ENCODE data around the gene TBXAS1. TPM values are rescaled to one million over a fixed set of nuclear protein-coding genes. Genes with fewer than 3 reads are reported as not detected.

TBXAS1 gene
- total RNA-seq, 5 donors from 2014 or later (not counting 1 experiment from before 2014, with no cell fraction given), result 5.2 to 14.2 (median 7.3) TPM

GRCh38 chr7:139959718-139960117, 130.7 kb downstream of the TBXAS1 start:
- Histone ChIP-seq H3K27ac (ENCODE audit: low read length) (no peak overlapping the region), H3K36me3 (ENCODE audit: control insufficient read depth in 2 of 2, extremely low read depth in 1 of 2, insufficient read depth in 1 of 2, low read length in 1 of 2) (peaks cover 0 to 2% of the 10 kb centered on the region in 2 donors), H3K4me1 (ENCODE audit: control insufficient read depth in 1 of 2, extremely low read depth in 1 of 2, insufficient read depth in 2 of 2, low read length in 2 of 2) (no peaks in the 10 kb centered on the region), H3K4me3 (ENCODE audit: control insufficient read depth in 1 of 2, extremely low read depth in 1 of 2, low read length in 1 of 2) (no peak overlapping the region), H3K27me3 (replicated peaks in 1 of 2; ENCODE audit: control insufficient read depth in 2 of 2, extremely low read depth in 1 of 2, insufficient read depth in 2 of 2, low read length in 1 of 2) (no peaks in the 10 kb centered on the region), H3K9me3 (no peaks in the 10 kb centered on the region)
- DNase-seq, result no peak
- WGBS (ENCODE audit: insufficient coverage), result 95% methylated on average over 4 of the region's 5 CpGs
- Mint-ChIP-seq H3K4me3 (no peak overlapping the region), H3K4me1 (no peaks in the 10 kb centered on the region), H3K9me3 (no peaks in the 10 kb centered on the region), H3K27me3 (no peaks in the 10 kb centered on the region), H3K36me3 (peaks cover 10% of the 10 kb centered on the region), H3K27ac (no peak overlapping the region)
- ChIA-PET POLR2A (no interaction called here), CTCF (no interaction called here)
- ATAC-seq (replicated peaks in 1 of 4), result no peak

DNA sequence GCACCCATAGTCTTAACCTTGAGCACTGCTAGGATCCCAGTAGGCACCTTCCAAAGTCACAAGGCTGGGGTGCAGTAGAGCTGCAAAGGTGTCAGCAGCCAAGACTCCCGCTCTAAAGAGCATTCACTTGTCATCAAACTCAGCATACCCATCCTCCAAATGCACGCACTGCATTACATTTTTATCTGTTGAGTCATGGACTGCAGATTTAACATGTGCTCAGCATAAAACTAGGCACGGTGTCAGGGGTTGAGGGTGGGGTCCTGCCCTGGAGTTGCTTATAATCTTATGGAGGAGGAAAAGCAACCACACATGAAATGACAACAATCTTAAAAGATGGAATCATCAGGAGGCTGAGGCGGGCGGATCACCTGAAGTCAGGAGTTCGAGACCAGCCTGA, 131.1 kb downstream of the TBXAS1 start:
- Mint-ChIP-seq H3K27me3 (no peaks in the 10 kb centered on the region), H3K36me3 (peaks cover 10% of the 10 kb centered on the region), H3K4me1 (no peaks in the 10 kb centered on the region), H3K9me3 (no peaks in the 10 kb centered on the region), H3K4me3 (no peak overlapping the region), H3K27ac (no peak overlapping the region)
- no peaks in the 10 kb centered on the region for H3K9me3 ChIP-seq
- peaks cover 0 to 2% of the 10 kb centered on the region in 2 donors for H3K36me3 ChIP-seq (ENCODE audit: control insufficient read depth in 2 of 2, extremely low read depth in 1 of 2, insufficient read depth in 1 of 2, low read length in 1 of 2)
- H3K27ac ChIP-seq (ENCODE audit: low read length), result no peak overlapping the region
- no peak for ATAC-seq (replicated peaks in 1 of 4)
- H3K27me3 ChIP-seq (replicated peaks in 1 of 2; ENCODE audit: control insufficient read depth in 2 of 2, extremely low read depth in 1 of 2, insufficient read depth in 2 of 2, low read length in 1 of 2), result no peaks in the 10 kb centered on the region
- DNase-seq, result no peak
- ChIA-PET CTCF (no interaction called here), POLR2A (no interaction called here)
- 100% methylated on average over 1 of the region's 6 CpGs for WGBS (ENCODE audit: insufficient coverage)
- no peaks in the 10 kb centered on the region for H3K4me1 ChIP-seq (ENCODE audit: control insufficient read depth in 1 of 2, extremely low read depth in 1 of 2, insufficient read depth in 2 of 2, low read length in 2 of 2)
- H3K4me3 ChIP-seq (ENCODE audit: control insufficient read depth in 1 of 2, extremely low read depth in 1 of 2, low read length in 1 of 2), result no peak overlapping the region

DNA sequence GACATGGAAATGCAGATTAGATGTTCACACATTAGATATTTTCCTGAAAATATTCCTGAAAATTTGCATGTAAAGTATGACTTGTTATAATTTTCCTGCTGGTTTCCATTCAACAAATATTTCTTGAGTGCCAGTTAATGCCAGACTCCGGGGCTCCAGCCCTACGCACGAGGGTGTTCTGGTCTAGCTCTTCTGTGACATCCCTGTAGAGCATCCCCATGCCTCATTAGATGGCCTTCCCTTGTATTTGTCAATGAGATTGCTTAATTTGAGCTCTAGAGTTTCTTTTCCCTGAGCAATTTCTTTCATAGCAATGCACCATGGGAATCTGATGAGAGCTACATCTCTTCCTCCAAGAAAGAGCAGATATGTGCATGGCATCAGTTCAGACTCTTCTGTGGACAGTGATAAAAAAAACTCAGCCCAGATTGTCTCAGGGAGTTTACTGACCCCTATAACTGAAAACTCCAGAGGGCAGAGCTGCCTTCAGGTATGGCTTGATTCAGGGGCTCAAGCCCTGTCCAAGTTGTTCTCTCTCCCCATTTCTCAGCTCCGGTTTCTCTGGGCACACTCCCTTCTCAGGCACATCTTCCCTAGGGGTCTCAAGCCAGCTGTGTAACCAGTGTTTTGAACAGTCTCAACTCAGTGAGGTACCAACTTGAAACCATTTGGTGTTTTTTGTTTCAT, 137.0 kb downstream of the TBXAS1 start:
- H3K9me3 ChIP-seq, result no peaks in the 10 kb centered on the region
- H3K27ac Mint-ChIP-seq, result no peak overlapping the region
- no peak for ATAC-seq (replicated peaks in 1 of 4)

DNA sequence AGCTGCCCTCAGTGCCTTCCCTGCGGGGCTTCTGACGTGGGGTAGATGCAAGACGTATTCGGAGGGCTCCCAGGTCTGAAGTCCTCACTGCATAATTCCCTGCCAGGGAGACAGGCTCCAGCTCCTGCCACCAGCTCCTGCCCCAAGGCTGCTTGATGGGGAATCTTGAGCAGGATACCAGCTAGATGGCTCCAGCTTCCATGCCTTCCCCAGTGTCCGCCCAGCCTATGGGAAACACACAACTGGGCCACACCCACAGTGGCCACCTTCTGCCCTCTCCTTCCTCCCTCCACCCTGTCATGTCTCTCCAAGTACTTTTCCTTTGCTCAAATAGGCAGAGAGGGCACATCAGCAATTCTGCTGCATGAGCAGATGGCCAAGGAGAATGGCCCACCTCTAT, 137.9 kb downstream of the TBXAS1 start:
- H3K4me1 ChIP-seq (ENCODE audit: control insufficient read depth in 1 of 2, extremely low read depth in 1 of 2, insufficient read depth in 2 of 2, low read length in 2 of 2), result no peaks in the 10 kb centered on the region
- H3K4me3 ChIP-seq (ENCODE audit: control insufficient read depth in 1 of 2, extremely low read depth in 1 of 2, low read length in 1 of 2), result no peak overlapping the region
- peaks cover 0 to 8% of the 10 kb centered on the region in 2 experiments for H3K27me3 ChIP-seq (replicated peaks in 1 of 2; ENCODE audit: control insufficient read depth in 2 of 2, extremely low read depth in 1 of 2, insufficient read depth in 2 of 2, low read length in 1 of 2)
- ATAC-seq (replicated peaks in 1 of 4) (no peak), DNase-seq (no peak)
- no peak overlapping the region for H3K27ac Mint-ChIP-seq
- no peaks in the 10 kb centered on the region for H3K36me3 ChIP-seq (ENCODE audit: control insufficient read depth in 2 of 2, extremely low read depth in 1 of 2, insufficient read depth in 1 of 2, low read length in 1 of 2)
- no peak overlapping the region for H3K27ac ChIP-seq (ENCODE audit: low read length)
- POLR2A ChIA-PET, result no interaction called here
- WGBS (ENCODE audit: insufficient coverage), result 97% methylated on average over 5 of the region's 5 CpGs
- H3K4me1 Mint-ChIP-seq, result no peaks in the 10 kb centered on the region
- peaks cover 0 to 6% of the 10 kb centered on the region in 2 donors for H3K27me3 Mint-ChIP-seq
- no peaks in the 10 kb centered on the region for H3K9me3 ChIP-seq
- peaks cover 11% of the 10 kb centered on the region for H3K36me3 Mint-ChIP-seq
- CTCF ChIA-PET, result no interaction called here
- H3K4me3 Mint-ChIP-seq, result no peak overlapping the region
- no peaks in the 10 kb centered on the region for H3K9me3 Mint-ChIP-seq

More for the DNA sequence above, 137.0 kb downstream of the TBXAS1 start:
- POLR2A ChIA-PET, result interaction anchor here (0.5 to 0.6 kb wide), 2 partner anchors 556 to 611 kb away, joined by 3 read pairs; no protein-coding TSS in a partner anchor
- Mint-ChIP-seq H3K4me3 (no peak overlapping the region), H3K9me3 (no peaks in the 10 kb centered on the region), H3K4me1 (no peaks in the 10 kb centered on the region), H3K36me3 (peaks cover 11% of the 10 kb centered on the region), H3K27me3 (peaks cover 0 to 6% of the 10 kb centered on the region in 2 donors)
- CTCF ChIA-PET, result no interaction called here
- Histone ChIP-seq H3K27me3 (replicated peaks in 1 of 2; ENCODE audit: control insufficient read depth in 2 of 2, extremely low read depth in 1 of 2, insufficient read depth in 2 of 2, low read length in 1 of 2) (peaks cover 0 to under 1% of the 10 kb centered on the region in 2 experiments), H3K4me3 (ENCODE audit: control insufficient read depth in 1 of 2, extremely low read depth in 1 of 2, low read length in 1 of 2) (no peak overlapping the region), H3K27ac (ENCODE audit: low read length) (no peak overlapping the region), H3K36me3 (ENCODE audit: control insufficient read depth in 2 of 2, extremely low read depth in 1 of 2, insufficient read depth in 1 of 2, low read length in 1 of 2) (no peaks in the 10 kb centered on the region), H3K4me1 (ENCODE audit: control insufficient read depth in 1 of 2, extremely low read depth in 1 of 2, insufficient read depth in 2 of 2, low read length in 2 of 2) (no peaks in the 10 kb centered on the region)
- DNase-seq, result no peak
- 90% methylated on average over 4 of the region's 4 CpGs for WGBS (ENCODE audit: insufficient coverage)

GRCh38 chr7:139968931-139969330, 139.9 kb downstream of the TBXAS1 start:
- H3K4me1 Mint-ChIP-seq, result no peaks in the 10 kb centered on the region
- H3K36me3 Mint-ChIP-seq, result peaks cover 7% of the 10 kb centered on the region
- CTCF ChIA-PET, result interaction anchor here (0.5 to 0.7 kb wide), 5 partner anchors 21 to 301 kb away, joined by 3 to 6 read pairs (median 3); no protein-coding TSS in a partner anchor

DNA sequence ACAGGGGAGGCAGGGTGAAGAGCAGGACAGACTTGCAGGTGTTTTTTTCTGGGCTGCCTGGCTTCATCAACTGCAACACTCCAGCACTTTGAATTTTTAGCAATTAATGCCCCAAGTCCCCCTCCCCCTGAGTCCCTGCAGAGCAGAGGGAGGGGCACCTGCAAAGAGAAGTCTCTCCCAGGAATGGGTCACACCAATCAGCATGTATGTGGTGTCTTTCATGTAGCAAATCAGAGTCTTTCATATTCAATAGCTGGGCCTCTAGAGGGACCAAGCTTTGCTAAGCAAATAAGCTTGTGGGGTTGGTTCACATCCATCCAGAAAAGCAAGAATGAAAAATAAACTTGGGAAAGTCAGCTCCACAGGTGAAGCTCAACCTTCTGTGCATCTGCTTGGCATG, 143.0 kb downstream of the TBXAS1 start:
- peaks cover 7% of the 10 kb centered on the region for H3K36me3 Mint-ChIP-seq
- H3K4me1 ChIP-seq (ENCODE audit: control insufficient read depth in 1 of 2, extremely low read depth in 1 of 2, insufficient read depth in 2 of 2, low read length in 2 of 2), result no peaks in the 10 kb centered on the region
- H3K27me3 Mint-ChIP-seq, result peaks cover 0 to 6% of the 10 kb centered on the region in 2 donors
- POLR2A ChIA-PET, result no interaction called here
- H3K4me3 ChIP-seq (ENCODE audit: control insufficient read depth in 1 of 2, extremely low read depth in 1 of 2, low read length in 1 of 2), result no peak overlapping the region
- H3K27ac ChIP-seq (ENCODE audit: low read length), result no peak overlapping the region
- no peaks in the 10 kb centered on the region for H3K9me3 Mint-ChIP-seq
- peaks cover 0 to 4% (median 3%) of the 10 kb centered on the region in 3 donors for H3K4me1 Mint-ChIP-seq
- H3K4me3 Mint-ChIP-seq, result no peak overlapping the region
- CTCF ChIA-PET, result no interaction called here
- H3K27me3 ChIP-seq (replicated peaks in 1 of 2; ENCODE audit: control insufficient read depth in 2 of 2, extremely low read depth in 1 of 2, insufficient read depth in 2 of 2, low read length in 1 of 2), result peaks cover 0 to 21% of the 10 kb centered on the region in 2 experiments
- no peaks in the 10 kb centered on the region for H3K36me3 ChIP-seq (ENCODE audit: control insufficient read depth in 2 of 2, extremely low read depth in 1 of 2, insufficient read depth in 1 of 2, low read length in 1 of 2)
- no peak overlapping the region for H3K27ac Mint-ChIP-seq
- no peak for ATAC-seq (replicated peaks in 1 of 4)
- no peak for DNase-seq
- no peaks in the 10 kb centered on the region for H3K9me3 ChIP-seq

More at GRCh38 chr7:139968931-139969330, 139.9 kb downstream of the TBXAS1 start:
- H3K4me3 ChIP-seq (ENCODE audit: control insufficient read depth in 1 of 2, extremely low read depth in 1 of 2, low read length in 1 of 2), result no peak overlapping the region
- Mint-ChIP-seq H3K9me3 (no peaks in the 10 kb centered on the region), H3K27me3 (peaks cover 0 to 6% of the 10 kb centered on the region in 2 donors), H3K27ac (no peak overlapping the region), H3K4me3 (no peak overlapping the region)
- H3K4me1 ChIP-seq (ENCODE audit: control insufficient read depth in 1 of 2, extremely low read depth in 1 of 2, insufficient read depth in 2 of 2, low read length in 2 of 2), result no peaks in the 10 kb centered on the region
- H3K27me3 ChIP-seq (replicated peaks in 1 of 2; ENCODE audit: control insufficient read depth in 2 of 2, extremely low read depth in 1 of 2, insufficient read depth in 2 of 2, low read length in 1 of 2), result peaks cover 0 to 15% of the 10 kb centered on the region in 2 experiments
- POLR2A ChIA-PET, result interaction anchor here in 1 of 2 donors (0.6 to 0.7 kb wide), 2 partner anchors 205 to 886 kb away, joined by 3 read pairs; no protein-coding TSS in a partner anchor
- ATAC-seq (replicated peaks in 1 of 4) (no peak), DNase-seq (no peak)
- H3K27ac ChIP-seq (ENCODE audit: low read length), result no peak overlapping the region
- no peaks in the 10 kb centered on the region for H3K36me3 ChIP-seq (ENCODE audit: control insufficient read depth in 2 of 2, extremely low read depth in 1 of 2, insufficient read depth in 1 of 2, low read length in 1 of 2)
- H3K9me3 ChIP-seq, result no peaks in the 10 kb centered on the region

Measured in T-cell (primary cell).